AG04449 (cell line): Measurements from ENCODE around the gene FANCC.

Source experiments
- CTCF ChIA-PET: fragments of 350-600 bp; formaldehyde crosslinking; extraction: SDS; loops from one replicate; lab custom pipeline; 2021; ENCODE audit warnings: antibody characterized with exemption; lab: Yijun Ruan, JAX
- POLR2A ChIA-PET: fragments of 400-600, 350-600 bp; formaldehyde crosslinking; extraction: SDS; loops from one replicate; lab custom pipeline; 2020; ENCODE audit warnings: antibody characterized with exemption, inconsistent platforms; lab: Yijun Ruan, JAX
- DNase-seq: peaks from one replicate; pipeline ENCODE4 v3.0.0-alpha.2; 2010; ENCODE audit warnings: low read depth, low spot score
- H3K4me3 ChIP-seq: 2 replicates; pipeline ENCODE4 v1.5.1; 2011; ENCODE audit warnings: low read depth, mild to moderate bottlenecking, control low read depth, low read length
- CTCF ChIP-seq: IDR thresholded peaks from one replicate; pipeline ENCODE4 v1.5.1; 2011; ENCODE audit warnings: mild to moderate bottlenecking, moderate library complexity, low read length, control low read depth, inconsistent platforms; ENCODE audit not compliant: insufficient read depth; ENCODE audit errors: missing control alignments

The FANCC gene

GRCh38 chr9:95182854-95183563 is 134.5 kb downstream of the FANCC start:
- CTCF ChIA-PET, result interaction anchor here (0.6 to 4.6 kb wide), 7 partner anchors 8 to 1279 kb away, joined by 3 to 44 read pairs (median 5); no protein-coding TSS in a partner anchor
- peak; percentile 48 for TF ChIP-seq CTCF
- H3K4me3 ChIP-seq, result no peak overlapping the region
- POLR2A ChIA-PET, result no interaction called here
- DNase-seq, result no peak

GRCh38 chr9:95181835-95182234 is 135.7 kb downstream of the FANCC start:
- CTCF ChIA-PET, result interaction anchor here (1.2 to 4.6 kb wide), 3 partner anchors 9 to 15 kb away, joined by 6 to 44 read pairs (median 6); no protein-coding TSS in a partner anchor
- DNase-seq, result no peak
- TF ChIP-seq CTCF, result no peak
- POLR2A ChIA-PET, result no interaction called here
- H3K4me3 ChIP-seq, result no peak overlapping the region

GRCh38 chr9:95181226-95181818 is 136.2 kb downstream of the FANCC start:
- H3K4me3 ChIP-seq, result no peak overlapping the region
- TF ChIP-seq CTCF, result no peak
- CTCF ChIA-PET, result interaction anchor here (1.2 to 4.6 kb wide), 7 partner anchors 8 to 512 kb away, joined by 3 to 44 read pairs (median 6); no protein-coding TSS in a partner anchor
- DNase-seq, result no peak
- POLR2A ChIA-PET, result no interaction called here

- POLR2A ChIA-PET, result no interaction called here
- TF ChIP-seq CTCF, result no peak
- no peak overlapping the region for H3K4me3 ChIP-seq
- CTCF ChIA-PET, result interaction anchor here (0.9 to 3.6 kb wide), 4 partner anchors 10 to 509 kb away, joined by 3 to 18 read pairs (median 10); no protein-coding TSS in a partner anchor
- no peak for DNase-seq
Measured at GRCh38 chr9:95177617-95178016, 139.9 kb downstream of the FANCC start.

- POLR2A ChIA-PET, result no interaction called here
- CTCF ChIA-PET, result interaction anchor here (2.9 kb wide), 1 partner anchor 9 kb away, joined by 17 read pairs; no protein-coding TSS in a partner anchor
- no peak for TF ChIP-seq CTCF
Measured at GRCh38 chr9:95176755-95177319, 140.7 kb downstream of the FANCC start.

GRCh38 chr9:95175523-95175922 is 142.0 kb downstream of the FANCC start:
- no peak for TF ChIP-seq CTCF
- ChIA-PET POLR2A (no interaction called here), CTCF (interaction anchor here (1.1 kb wide), 1 partner anchor 50 kb away, joined by 3 read pairs; no protein-coding TSS in a partner anchor)
- DNase-seq, result no peak
- no peak overlapping the region for H3K4me3 ChIP-seq

More at GRCh38 chr9:95176755-95177319, 140.7 kb downstream of the FANCC start:
- no peak for DNase-seq
- H3K4me3 ChIP-seq, result no peak overlapping the region
